ENCODE measurements around the gene MVK.

Gene MVK

GRCh38 chr12:109539508-109539907 is 34.1 kb upstream of the MVK start:
- no peaks in the 10 kb centered on the region for H3K9me3 Mint-ChIP-seq
- H3K4me1 Mint-ChIP-seq (ENCODE audit: low read depth): no peaks in the 10 kb centered on the region
- H3K27me3 Mint-ChIP-seq: no peaks in the 10 kb centered on the region
- H3K4me3 Mint-ChIP-seq: no peak overlapping the region
- no peak overlapping the region for H3K27ac Mint-ChIP-seq
- DNase-seq: no peak
- peaks cover 22% of the 10 kb centered on the region for H3K36me3 Mint-ChIP-seq (ENCODE audit: low read depth)

GRCh38 chr12:109540526-109541412 is 32.8 kb upstream of the MVK start:
- DNase-seq: no peak
- Mint-ChIP-seq H3K27ac (no peak overlapping the region), H3K9me3 (no peaks in the 10 kb centered on the region), H3K27me3 (no peaks in the 10 kb centered on the region), H3K4me1 (ENCODE audit: low read depth) (peaks cover 7% of the 10 kb centered on the region), H3K4me3 (no peak overlapping the region), H3K36me3 (ENCODE audit: low read depth) (peaks cover 10% of the 10 kb centered on the region)

- H3K4me1 Mint-ChIP-seq (ENCODE audit: low read depth): peaks cover 7% of the 10 kb centered on the region
- DNase-seq: no peak
- no peak overlapping the region for H3K4me3 Mint-ChIP-seq
- peaks cover 3% of the 10 kb centered on the region for H3K27me3 Mint-ChIP-seq
- peaks cover 4% of the 10 kb centered on the region for H3K36me3 Mint-ChIP-seq (ENCODE audit: low read depth)
- no peaks in the 10 kb centered on the region for H3K9me3 Mint-ChIP-seq
- no peak overlapping the region for H3K27ac Mint-ChIP-seq
These were observed 32.2 kb upstream of the MVK start for GRCh38 chr12:109541413-109541726.

GRCh38 chr12:109542014-109542413 is 31.6 kb upstream of the MVK start:
- no peak overlapping the region for H3K4me3 Mint-ChIP-seq
- no peak overlapping the region for H3K27ac Mint-ChIP-seq
- peaks cover 3% of the 10 kb centered on the region for H3K36me3 Mint-ChIP-seq (ENCODE audit: low read depth)

GRCh38 chr12:109542876-109543275 is 30.7 kb upstream of the MVK start:
- no peaks in the 10 kb centered on the region for H3K36me3 Mint-ChIP-seq (ENCODE audit: low read depth)
- H3K27me3 Mint-ChIP-seq: peaks cover 18% of the 10 kb centered on the region
- DNase-seq: no peak
- peaks cover 7% of the 10 kb centered on the region for H3K4me1 Mint-ChIP-seq (ENCODE audit: low read depth)
- H3K4me3 Mint-ChIP-seq: no peak overlapping the region
- no peak overlapping the region for H3K27ac Mint-ChIP-seq
- no peaks in the 10 kb centered on the region for H3K9me3 Mint-ChIP-seq

More at GRCh38 chr12:109542014-109542413, 31.6 kb upstream of the MVK start:
- DNase-seq: no peak
- Mint-ChIP-seq H3K27me3 (peaks cover 10% of the 10 kb centered on the region), H3K4me1 (ENCODE audit: low read depth) (peaks cover 7% of the 10 kb centered on the region), H3K9me3 (no peaks in the 10 kb centered on the region)

- H3K27me3 Mint-ChIP-seq: peaks cover 32% of the 10 kb centered on the region
- no peak for DNase-seq
- H3K4me3 Mint-ChIP-seq: no peak overlapping the region
- no peaks in the 10 kb centered on the region for H3K36me3 Mint-ChIP-seq (ENCODE audit: low read depth)
- H3K4me1 Mint-ChIP-seq (ENCODE audit: low read depth): peaks cover 7% of the 10 kb centered on the region
- no peaks in the 10 kb centered on the region for H3K9me3 Mint-ChIP-seq
- no peak overlapping the region for H3K27ac Mint-ChIP-seq
These were observed 28.6 kb upstream of the MVK start for GRCh38 chr12:109544955-109545531.

- H3K4me3 Mint-ChIP-seq: no peak overlapping the region
- no peak for DNase-seq
- H3K27me3 Mint-ChIP-seq: peaks cover 32% of the 10 kb centered on the region
- peaks cover 7% of the 10 kb centered on the region for H3K4me1 Mint-ChIP-seq (ENCODE audit: low read depth)
- no peaks in the 10 kb centered on the region for H3K36me3 Mint-ChIP-seq (ENCODE audit: low read depth)
- H3K9me3 Mint-ChIP-seq: no peaks in the 10 kb centered on the region
- no peak overlapping the region for H3K27ac Mint-ChIP-seq
These were observed 27.8 kb upstream of the MVK start for GRCh38 chr12:109545826-109546225.

- peaks cover 7% of the 10 kb centered on the region for H3K4me1 Mint-ChIP-seq (ENCODE audit: low read depth)
- no peak for DNase-seq
- no peaks in the 10 kb centered on the region for H3K36me3 Mint-ChIP-seq (ENCODE audit: low read depth)
- H3K4me3 Mint-ChIP-seq: no peak overlapping the region
- no peaks in the 10 kb centered on the region for H3K9me3 Mint-ChIP-seq
- no peak overlapping the region for H3K27ac Mint-ChIP-seq
- H3K27me3 Mint-ChIP-seq: peaks cover 32% of the 10 kb centered on the region
These were observed 26.3 kb upstream of the MVK start for GRCh38 chr12:109547286-109547685.

- Mint-ChIP-seq H3K4me1 (ENCODE audit: low read depth) (peaks cover 7% of the 10 kb centered on the region), H3K27me3 (peaks cover 32% of the 10 kb centered on the region), H3K36me3 (ENCODE audit: low read depth) (no peaks in the 10 kb centered on the region), H3K9me3 (no peaks in the 10 kb centered on the region), H3K4me3 (no peak overlapping the region), H3K27ac (no peak overlapping the region)
- DNase-seq: no peak
These were observed 25.3 kb upstream of the MVK start for GRCh38 chr12:109548258-109548657.

GRCh38 chr12:109549613-109550270 is 23.9 kb upstream of the MVK start:
- Mint-ChIP-seq H3K9me3 (no peaks in the 10 kb centered on the region), H3K4me3 (no peak overlapping the region), H3K4me1 (ENCODE audit: low read depth) (peaks cover 6% of the 10 kb centered on the region), H3K27me3 (peaks cover 32% of the 10 kb centered on the region), H3K27ac (no peak overlapping the region), H3K36me3 (ENCODE audit: low read depth) (no peaks in the 10 kb centered on the region)
- DNase-seq: no peak

- H3K27me3 Mint-ChIP-seq: peaks cover 32% of the 10 kb centered on the region
These were observed 23.3 kb upstream of the MVK start for GRCh38 chr12:109550281-109550680.

GRCh38 chr12:109551108-109551507 is 22.5 kb upstream of the MVK start:
- Mint-ChIP-seq H3K36me3 (ENCODE audit: low read depth) (no peaks in the 10 kb centered on the region), H3K4me3 (no peak overlapping the region), H3K4me1 (ENCODE audit: low read depth) (no peaks in the 10 kb centered on the region), H3K27ac (no peak overlapping the region), H3K9me3 (no peaks in the 10 kb centered on the region), H3K27me3 (peaks cover 31% of the 10 kb centered on the region)
- DNase-seq: no peak

More at GRCh38 chr12:109550281-109550680, 23.3 kb upstream of the MVK start:
- H3K27ac Mint-ChIP-seq: no peak overlapping the region
- H3K9me3 Mint-ChIP-seq: no peaks in the 10 kb centered on the region
- no peak overlapping the region for H3K4me3 Mint-ChIP-seq
- no peaks in the 10 kb centered on the region for H3K36me3 Mint-ChIP-seq (ENCODE audit: low read depth)
- DNase-seq: no peak
- peaks cover under 1% of the 10 kb centered on the region for H3K4me1 Mint-ChIP-seq (ENCODE audit: low read depth)

- Mint-ChIP-seq H3K4me1 (ENCODE audit: low read depth) (no peaks in the 10 kb centered on the region), H3K27me3 (peaks cover 12% of the 10 kb centered on the region), H3K9me3 (no peaks in the 10 kb centered on the region), H3K4me3 (no peak overlapping the region), H3K27ac (no peak overlapping the region), H3K36me3 (ENCODE audit: low read depth) (peaks cover 5% of the 10 kb centered on the region)
- DNase-seq: no peak
These were observed 20.6 kb upstream of the MVK start for GRCh38 chr12:109552971-109553370.

GRCh38 chr12:109553483-109553882 is 20.1 kb upstream of the MVK start:
- Mint-ChIP-seq H3K4me1 (ENCODE audit: low read depth) (no peaks in the 10 kb centered on the region), H3K9me3 (no peaks in the 10 kb centered on the region), H3K4me3 (no peak overlapping the region), H3K27ac (no peak overlapping the region), H3K27me3 (peaks cover 7% of the 10 kb centered on the region), H3K36me3 (ENCODE audit: low read depth) (peaks cover 5% of the 10 kb centered on the region)
- no peak for DNase-seq
